GM12875 (cell line): ENCODE data around the gene COLEC11.

Experiments
- H3K4me3 ChIP-seq: one replicate; pipeline ENCODE4 v1.5.1; 2011; ENCODE audit warnings: low read depth, low read length, control low read depth
- TF ChIP-seq, protein P1 (sequence below): IDR thresholded peaks from 2 replicates; pipeline ENCODE4 v1.5.1; 2011; ENCODE audit warnings: low read depth, mild to moderate bottlenecking, control low read depth, inconsistent platforms, low read length, moderate library complexity, borderline replicate concordance; ENCODE audit not compliant: insufficient read depth

The COLEC11 gene

DNA sequence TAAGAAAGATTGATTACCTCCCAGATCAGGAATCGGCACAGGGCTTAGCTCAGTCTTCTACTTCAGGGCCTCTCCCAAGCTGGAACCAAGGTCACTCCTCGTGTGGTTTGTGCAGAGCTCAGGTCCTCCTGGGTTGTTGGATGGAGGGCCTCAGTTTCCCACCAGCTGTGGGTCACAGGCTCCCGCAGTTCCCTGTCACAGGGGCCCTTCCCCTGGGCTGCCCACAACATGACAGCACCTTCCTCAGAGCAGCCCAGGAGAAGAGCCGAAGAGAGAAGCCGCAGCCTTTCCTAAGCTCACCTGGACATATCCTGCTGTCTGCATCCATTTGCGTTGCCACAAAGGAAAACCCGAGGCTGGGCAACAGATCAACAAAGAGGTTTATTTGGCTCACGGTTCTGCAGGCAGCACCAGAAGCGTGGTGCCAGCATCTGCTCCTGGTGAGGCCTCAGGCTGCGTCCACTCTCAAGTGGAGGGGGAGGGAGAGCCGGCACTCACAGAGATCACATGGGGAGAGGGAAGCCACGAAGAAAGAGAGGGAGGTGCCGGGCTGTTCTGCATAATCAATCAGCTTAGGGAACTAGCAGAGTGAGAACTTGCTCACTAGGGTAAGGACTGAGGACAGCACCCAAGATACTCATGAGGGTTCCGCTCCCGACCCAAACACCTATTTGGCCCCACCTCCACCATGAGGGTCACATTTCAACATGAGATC lies 50.1 kb downstream of the COLEC11 start:
- H3K4me3 ChIP-seq, result no peak overlapping the region
- TF ChIP-seq, protein P1, sequence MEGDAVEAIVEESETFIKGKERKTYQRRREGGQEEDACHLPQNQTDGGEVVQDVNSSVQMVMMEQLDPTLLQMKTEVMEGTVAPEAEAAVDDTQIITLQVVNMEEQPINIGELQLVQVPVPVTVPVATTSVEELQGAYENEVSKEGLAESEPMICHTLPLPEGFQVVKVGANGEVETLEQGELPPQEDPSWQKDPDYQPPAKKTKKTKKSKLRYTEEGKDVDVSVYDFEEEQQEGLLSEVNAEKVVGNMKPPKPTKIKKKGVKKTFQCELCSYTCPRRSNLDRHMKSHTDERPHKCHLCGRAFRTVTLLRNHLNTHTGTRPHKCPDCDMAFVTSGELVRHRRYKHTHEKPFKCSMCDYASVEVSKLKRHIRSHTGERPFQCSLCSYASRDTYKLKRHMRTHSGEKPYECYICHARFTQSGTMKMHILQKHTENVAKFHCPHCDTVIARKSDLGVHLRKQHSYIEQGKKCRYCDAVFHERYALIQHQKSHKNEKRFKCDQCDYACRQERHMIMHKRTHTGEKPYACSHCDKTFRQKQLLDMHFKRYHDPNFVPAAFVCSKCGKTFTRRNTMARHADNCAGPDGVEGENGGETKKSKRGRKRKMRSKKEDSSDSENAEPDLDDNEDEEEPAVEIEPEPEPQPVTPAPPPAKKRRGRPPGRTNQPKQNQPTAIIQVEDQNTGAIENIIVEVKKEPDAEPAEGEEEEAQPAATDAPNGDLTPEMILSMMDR, result no peak

DNA sequence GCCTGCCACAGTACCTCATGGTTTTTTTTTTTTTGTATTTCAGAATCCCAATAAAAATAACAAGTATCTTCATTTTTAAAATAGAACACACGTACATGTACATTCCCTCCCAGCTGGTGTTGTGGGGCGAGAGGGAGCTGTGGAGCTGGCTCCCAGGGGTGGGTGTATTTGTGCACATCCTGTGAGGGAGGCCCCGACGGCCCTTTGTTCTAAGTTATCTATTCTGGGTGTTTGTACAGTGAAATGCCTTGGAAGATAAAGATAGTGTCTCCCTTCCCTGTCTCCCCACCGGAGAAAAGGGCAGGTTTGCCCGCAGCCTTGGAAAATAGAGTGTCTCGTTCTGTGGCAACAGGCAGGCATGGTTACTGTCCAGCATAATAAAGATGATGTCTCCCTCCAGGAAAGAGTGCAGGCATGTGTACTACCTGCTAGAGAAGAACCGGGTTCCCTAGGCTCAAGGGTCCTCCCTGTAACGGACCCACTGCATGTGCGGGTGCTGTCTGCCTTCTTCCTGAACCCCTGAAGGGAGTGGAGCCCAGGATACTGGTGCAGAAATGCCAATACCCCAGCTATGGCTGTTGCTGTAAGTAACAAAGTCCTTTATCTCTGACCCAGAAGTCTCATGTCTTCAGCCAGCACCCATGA lies 51.0 kb downstream of the COLEC11 start:
- TF ChIP-seq, protein P1, result no peak
- no peak overlapping the region for H3K4me3 ChIP-seq

DNA sequence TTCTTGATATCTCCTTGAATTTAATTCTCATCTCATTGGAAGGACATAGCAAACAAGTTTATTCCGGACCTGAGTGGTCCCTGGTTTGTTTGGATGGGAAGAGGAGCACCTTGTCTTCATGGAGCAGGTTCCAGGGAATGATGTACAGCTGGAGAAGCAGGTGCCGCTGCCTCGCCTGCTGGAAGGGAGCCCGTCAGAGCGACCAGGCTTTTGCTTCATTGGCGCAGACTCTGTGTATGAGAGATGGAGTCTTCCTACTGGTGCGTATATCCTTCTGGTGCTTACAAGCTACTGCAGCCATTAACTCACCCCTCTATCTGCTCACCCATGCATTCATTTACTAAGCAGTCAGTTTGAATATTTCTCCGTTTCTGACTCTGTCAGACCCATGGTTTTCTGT lies 51.5 kb downstream of the COLEC11 start:
- no peak overlapping the region for H3K4me3 ChIP-seq
- TF ChIP-seq, protein P1, result no peak

DNA sequence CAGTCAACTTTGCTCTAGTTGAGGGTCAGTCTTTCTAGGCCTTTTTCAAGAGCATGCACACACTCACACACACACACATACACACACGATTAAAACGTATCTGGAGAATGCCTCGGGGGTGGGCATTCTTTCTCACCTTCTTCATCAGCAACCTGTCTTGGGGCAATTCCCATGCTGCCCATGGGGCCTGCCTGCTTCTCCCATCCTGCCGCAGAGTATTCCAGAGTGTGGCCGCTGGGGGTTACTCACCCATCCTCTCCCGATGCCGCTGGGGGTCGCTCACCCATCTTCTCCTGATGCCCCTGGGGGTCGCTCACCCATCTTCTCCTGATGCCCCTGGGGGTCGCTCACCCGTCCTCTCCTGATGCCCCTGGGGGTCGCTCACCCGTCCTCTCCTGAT lies 52.3 kb downstream of the COLEC11 start:
- H3K4me3 ChIP-seq, result no peak overlapping the region
- TF ChIP-seq, protein P1, result no peak

DNA sequence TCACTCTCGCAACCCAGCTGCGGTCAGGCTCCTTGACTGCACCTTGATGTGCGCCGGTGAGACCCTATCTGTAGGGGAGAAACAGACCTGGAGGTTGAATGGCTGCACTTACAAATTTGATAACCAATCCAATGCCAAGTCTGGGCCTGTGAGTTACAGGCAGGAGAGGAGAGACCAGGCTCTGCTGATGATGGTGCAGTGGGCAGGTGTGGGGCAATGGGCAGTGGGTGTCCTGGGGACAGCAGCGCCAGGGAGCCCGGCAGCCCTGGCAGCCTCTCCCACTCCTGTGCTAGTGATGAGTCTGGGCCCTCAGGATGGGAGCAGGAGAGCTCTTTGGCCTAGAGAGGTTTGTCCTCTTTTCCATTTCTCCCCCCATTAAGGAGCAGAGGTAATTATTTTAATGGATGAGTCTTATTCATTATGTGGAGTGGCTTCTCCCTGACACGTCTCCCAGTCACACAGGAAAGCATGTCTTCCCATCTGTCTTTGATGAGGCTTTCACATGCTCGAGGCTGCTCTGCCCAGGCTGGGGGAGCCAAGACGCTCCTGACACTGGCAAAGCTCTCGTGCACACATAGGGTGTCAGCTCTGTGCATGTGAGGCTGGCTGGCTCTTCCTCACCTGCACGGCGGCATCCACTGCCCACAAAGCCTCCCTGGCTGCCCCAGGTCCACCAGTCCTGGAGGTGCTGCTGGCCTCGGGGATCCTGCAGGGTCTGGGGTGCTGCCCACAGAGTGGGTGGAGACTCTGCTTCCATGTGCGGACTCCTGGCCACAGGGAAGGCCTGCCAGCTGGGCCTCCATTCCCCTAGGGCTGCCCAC lies 53.1 kb downstream of the COLEC11 start:
- no peak overlapping the region for H3K4me3 ChIP-seq
- TF ChIP-seq, protein P1, result no peak

DNA sequence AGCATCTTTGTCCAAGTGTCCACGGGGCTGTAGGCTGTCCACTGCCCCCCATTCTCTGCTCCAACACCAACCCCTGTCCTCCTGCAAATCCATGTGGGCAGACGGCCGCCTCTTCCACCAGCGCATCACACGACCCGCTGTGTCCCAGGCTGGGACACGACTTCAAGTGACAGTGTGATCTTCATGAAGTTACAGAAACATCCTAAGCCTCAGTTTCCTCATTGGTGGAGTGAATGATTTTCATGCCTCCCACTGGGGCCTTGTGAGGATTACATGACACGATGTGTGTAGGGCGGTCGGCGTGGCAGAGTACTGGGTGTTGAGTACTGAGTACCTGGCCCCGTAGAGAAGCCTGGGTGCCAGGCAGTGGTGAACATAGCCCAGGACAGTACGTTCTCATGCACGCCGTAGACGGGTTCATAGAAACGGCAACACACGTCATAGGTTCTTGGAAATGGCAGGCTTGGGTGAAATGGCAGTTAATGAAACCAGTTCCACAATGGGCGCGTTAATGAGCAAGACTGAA lies 53.8 kb downstream of the COLEC11 start:
- TF ChIP-seq, protein P1, result no peak
- no peak overlapping the region for H3K4me3 ChIP-seq
